HG03439 (cell line): Measurements from ENCODE around the gene KLHL17.
A peak's percentile ranks its signal among the peaks of the same experiment; 100 is the strongest.
"Not testable (repeated sequence)": the region's sequence is repeated elsewhere in the genome, so short reads cannot be mapped to it uniquely, and the experiment has no call there.

Source experiments
- ATAC-seq: cut with Tn5 transposase; IDR thresholded peaks from one replicate; pipeline ENCODE4 v1.9.1; 2021; ENCODE audit warnings: mild to moderate bottlenecking, moderate library complexity; ENCODE audit not compliant: unreplicated experiment

KLHL17 gene

GRCh38 chr1:966135-966703 is 5.8 kb downstream of the KLHL17 start, which contains the start of gene PLEKHN1:
TSS of gene PLEKHN1 (plus strand) at chr1:966482. CDS start at chr1:966532, 50 bp downstream.
- ATAC-seq = peak; percentile 28

GRCh38 chr1:966704-967300 is 6.4 kb downstream of the KLHL17 start:
- ATAC-seq = peak; percentile 57

- no peak for ATAC-seq
These were observed 7.3 kb downstream of the KLHL17 start for GRCh38 chr1:967466-968343.

- no peak for ATAC-seq
These were observed 9.0 kb downstream of the KLHL17 start for GRCh38 chr1:969260-969855.

- no peak for ATAC-seq
These were observed 10.0 kb downstream of the KLHL17 start for GRCh38 chr1:970242-970972.

- ATAC-seq = no peak
These were observed 10.8 kb downstream of the KLHL17 start for GRCh38 chr1:970973-971730.

GRCh38 chr1:971751-972506 is 11.5 kb downstream of the KLHL17 start:
- ATAC-seq = no peak

GRCh38 chr1:972726-973458 is 12.5 kb downstream of the KLHL17 start:
- no peak for ATAC-seq

GRCh38 chr1:973459-974292 is 13.3 kb downstream of the KLHL17 start:
- no peak for ATAC-seq

- no peak for ATAC-seq
These were observed 13.9 kb downstream of the KLHL17 start for GRCh38 chr1:974293-974640.

- ATAC-seq = no peak
These were observed 14.4 kb downstream of the KLHL17 start for GRCh38 chr1:974687-975328.

GRCh38 chr1:975365-975764 is 15.0 kb downstream of the KLHL17 start:
- no peak for ATAC-seq

GRCh38 chr1:975896-976683 is 15.7 kb downstream of the KLHL17 start:
- no peak for ATAC-seq

- ATAC-seq = not testable (repeated sequence)
These were observed 16.4 kb downstream of the KLHL17 start for GRCh38 chr1:976791-977190.

GRCh38 chr1:978069-978834 is 17.9 kb downstream of the KLHL17 start:
- no peak for ATAC-seq
